Anterior cingulate cortex (tissue), 58 donors: ENCODE data around the gene USP17L24.
"Not testable (repeated sequence)": the region's sequence is repeated elsewhere in the genome, so short reads cannot be mapped to it uniquely, and the experiment has no call there.

Source experiments
- DNase-seq, 58 donors: peaks; one replicate each; lab custom pipeline; 2025; lab: John Stamatoyannopoulos, UW

The USP17L24 gene

GRCh38 chr4:9324865-9325264 is at the start of gene USP17L24:
USP17L24 (plus strand) TSS chr4:9325165; CDS start chr4:9325165, 0 bp downstream.
- DNase-seq = not testable (repeated sequence)

- DNase-seq = not testable (repeated sequence)
Observed at GRCh38 chr4:9324191-9324590, 774 bp upstream of the USP17L24 start.

GRCh38 chr4:9329611-9330010 is 4.6 kb downstream of the USP17L24 start, which contains the start of gene USP17L25:
USP17L25 (plus strand) TSS chr4:9329911; CDS start chr4:9329911, 0 bp downstream.
- DNase-seq = not testable (repeated sequence)

- not testable (repeated sequence) for DNase-seq
Observed at GRCh38 chr4:9334358-9334757, 9.4 kb downstream of the USP17L24 start, which contains the start of gene USP17L26. USP17L26 (plus strand) TSS chr4:9334658; CDS start chr4:9334658, 0 bp downstream.

- DNase-seq = not testable (repeated sequence)
Observed at GRCh38 chr4:9339103-9339502, 14.1 kb downstream of the USP17L24 start, which contains the start of gene USP17L5. USP17L5 (plus strand) TSS chr4:9339403; CDS start chr4:9339403, 0 bp downstream.

- not testable (repeated sequence) for DNase-seq
Observed at GRCh38 chr4:9343848-9344247, 18.9 kb downstream of the USP17L24 start, which contains the start of gene USP17L27. USP17L27 (plus strand) TSS chr4:9344148; CDS start chr4:9344148, 0 bp downstream.

GRCh38 chr4:9348593-9348992 is 23.6 kb downstream of the USP17L24 start, which contains the start of gene USP17L28:
USP17L28 (plus strand) TSS chr4:9348893; CDS start chr4:9348893, 0 bp downstream.
- not testable (repeated sequence) for DNase-seq

GRCh38 chr4:9350866-9351265 is 25.9 kb downstream of the USP17L24 start:
- not testable (repeated sequence) for DNase-seq

GRCh38 chr4:9353338-9353737 is 28.4 kb downstream of the USP17L24 start, which contains the start of gene USP17L29:
USP17L29 (plus strand) TSS chr4:9353638; CDS start chr4:9353638, 0 bp downstream.
- DNase-seq = not testable (repeated sequence)

GRCh38 chr4:9362829-9363228 is 37.9 kb downstream of the USP17L24 start, which contains the start of gene USP17L30:
USP17L30 (plus strand) TSS chr4:9363129; CDS start chr4:9363129, 0 bp downstream.
- DNase-seq = not testable (repeated sequence)
